H1 (cell line): ENCODE results near the gene GAB3. TPM values are rescaled to one million over a fixed set of nuclear protein-coding genes. Genes with fewer than 3 reads are reported as not detected.

Source experiments
- CTCF ChIA-PET: fragments of 300-600 bp; sonication (Branson Sonifier 250); formaldehyde crosslinking; loops from one replicate; lab custom pipeline; 2021; ENCODE audit not compliant: partially characterized antibody; lab: Charles Lee
- POLR2A ChIA-PET: fragments of 300-600 bp; sonication (Branson Sonifier 250); formaldehyde crosslinking; loops from one replicate; lab custom pipeline; 2021; ENCODE audit warnings: inconsistent platforms; ENCODE audit not compliant: partially characterized antibody; lab: Charles Lee
- DNase-seq, 2 experiments: peaks; one replicate each; pipeline versions ENCODE4 v3.0.0 to v3.0.0-alpha.2; 2010 to 2022; ENCODE audit warnings: low spot score in 2 of 2, low read depth in 1 of 2, mixed read lengths in 1 of 2
- FAIRE-seq: peaks from 2 replicates; lab custom pipeline; 2011; peaks lifted over from hg19 to GRCh38; lab: Jason Lieb, UNC
- H2AFZ ChIP-seq: 2 replicates; pipeline ENCODE4 v1.8.1; 2012; ENCODE audit warnings: low read length, inconsistent platforms
- H2AK5ac ChIP-seq: 2 replicates; pipeline ENCODE4 v1.6.1; 2013; ENCODE audit warnings: low read depth, low read length
- H2BK120ac ChIP-seq: replicated peaks from 2 replicates; pipeline ENCODE3; 2013; ENCODE audit warnings: low read depth, low read length, inconsistent platforms
- H2BK12ac ChIP-seq: 2 replicates; pipeline ENCODE4 v1.6.1; 2013; ENCODE audit warnings: low read depth, low read length
- H2BK15ac ChIP-seq: 2 replicates; pipeline ENCODE4 v1.6.1; 2013; ENCODE audit warnings: low read length
- H2BK20ac ChIP-seq: 2 replicates; pipeline ENCODE4 v1.6.1; 2013; ENCODE audit warnings: low read length
- H2BK5ac ChIP-seq: 2 replicates; pipeline ENCODE4 v1.6.1; 2013; ENCODE audit warnings: low read depth, low read length
- H3K14ac ChIP-seq: 2 replicates; pipeline ENCODE4 v1.6.1; 2013; ENCODE audit warnings: inconsistent platforms; ENCODE audit not compliant: insufficient read length
- H3K18ac ChIP-seq: 2 replicates; pipeline ENCODE4 v1.6.1; 2013; ENCODE audit warnings: low read length; ENCODE audit errors: extremely low read depth
- H3K23ac ChIP-seq: 2 replicates; pipeline ENCODE4 v1.6.1; 2013; ENCODE audit warnings: inconsistent platforms; ENCODE audit not compliant: insufficient read length
- H3K23me2 ChIP-seq: 2 replicates; pipeline ENCODE4 v1.6.1; 2013; ENCODE audit warnings: low read depth, low read length
- H3K27ac ChIP-seq: 2 replicates; pipeline ENCODE4 v1.6.1; 2011; ENCODE audit warnings: low read depth, low read length, inconsistent platforms
- H3K27me3 ChIP-seq, 4 experiments: replicated peaks in 1 of 4; 1 replicate in 1 of 4; 2 replicates in 3 of 4; pipeline versions ENCODE4 v1.6.1 to v1.8.1; 2011 to 2013; ENCODE audit warnings: low read length in 3 of 4, mild to moderate bottlenecking in 3 of 4, inconsistent platforms in 2 of 4, mixed read lengths in 2 of 4, moderate library complexity in 1 of 4; ENCODE audit not compliant: control insufficient read depth in 3 of 4, insufficient read depth in 3 of 4; ENCODE audit errors: extremely low read depth in 1 of 4
- H3K36me3 ChIP-seq, 4 experiments: 2 replicates each; pipeline versions ENCODE4 v1.6.1 to v1.8.1; 2011 to 2013; ENCODE audit warnings: mild to moderate bottlenecking in 4 of 4, low read length in 3 of 4, moderate library complexity in 2 of 4, control low read depth in 1 of 4, inconsistent platforms in 1 of 4; ENCODE audit not compliant: insufficient read depth in 4 of 4, control insufficient read depth in 2 of 4
- H3K4ac ChIP-seq: replicated peaks from 2 replicates; pipeline ENCODE3; 2013; ENCODE audit warnings: low read length, low read depth, mixed read lengths, inconsistent platforms; ENCODE audit not compliant: insufficient read length
- H3K4me1 ChIP-seq, 4 experiments: replicated peaks in 1 of 4; 1 replicate in 1 of 4; 2 replicates in 3 of 4; pipeline versions ENCODE4 v1.6.1 to v1.8.1; 2011 to 2013; ENCODE audit warnings: low read length in 3 of 4, inconsistent platforms in 2 of 4, mixed read lengths in 1 of 4; ENCODE audit not compliant: insufficient read depth in 4 of 4, control insufficient read depth in 3 of 4
- H3K4me2 ChIP-seq, 2 experiments: 2 replicates each; pipeline versions ENCODE4 v1.6.1 to v1.8.1; 2011 to 2013; ENCODE audit warnings: low read depth in 2 of 2, low read length in 2 of 2, control low read depth in 1 of 2, inconsistent platforms in 1 of 2, mild to moderate bottlenecking in 1 of 2; ENCODE audit not compliant: insufficient read depth in 1 of 2
- H3K4me3 ChIP-seq, 4 experiments: fragments of 200-600, 300-600 bp in 1 of 4; sonication (generic), shearing (Covaris generic), sonication (Bioruptor Twin) in 1 of 4; 2 replicates each; pipeline versions ENCODE4 v1.5.1 to v1.8.1; 2011 to 2016; ENCODE audit warnings: low read length in 4 of 4, low read depth in 3 of 4, control low read depth in 2 of 4, inconsistent platforms in 2 of 4, mild to moderate bottlenecking in 2 of 4, mixed read lengths in 1 of 4, moderate library complexity in 1 of 4; ENCODE audit not compliant: insufficient read depth in 2 of 4; ENCODE audit errors: extremely low read depth in 1 of 4
- H3K56ac ChIP-seq: replicated peaks from 2 replicates; pipeline ENCODE3; 2013; ENCODE audit warnings: low read depth, mild to moderate bottlenecking, mixed read lengths, low read length, inconsistent platforms; ENCODE audit not compliant: insufficient read length
- H3K79me1 ChIP-seq: 2 replicates; pipeline ENCODE4 v1.6.1; 2013; ENCODE audit warnings: low read depth, low read length, control low read depth
- H3K79me2 ChIP-seq, 2 experiments: 2 replicates each; pipeline versions ENCODE4 v1.6.1 to v1.8.1; 2012 to 2013; ENCODE audit warnings: low read length in 2 of 2, mild to moderate bottlenecking in 2 of 2, inconsistent platforms in 1 of 2; ENCODE audit not compliant: insufficient read depth in 2 of 2, control insufficient read depth in 1 of 2
- H3K9ac ChIP-seq, 4 experiments: replicated peaks in 1 of 4; 1 replicate in 1 of 4; 2 replicates in 3 of 4; pipeline versions ENCODE4 v1.6.1 to v1.8.1; 2011 to 2013; ENCODE audit warnings: low read depth in 3 of 4, low read length in 3 of 4, control low read depth in 2 of 4, mild to moderate bottlenecking in 2 of 4, moderate library complexity in 2 of 4, inconsistent platforms in 1 of 4; ENCODE audit errors: extremely low read depth in 1 of 4
- H3K9me3 ChIP-seq, 2 experiments: 2 replicates each; pipeline versions ENCODE4 v1.6.1 to v1.8.1; 2012 to 2013; ENCODE audit warnings: mild to moderate bottlenecking in 2 of 2, moderate library complexity in 2 of 2, control low read depth in 1 of 2, inconsistent platforms in 1 of 2, low read depth in 1 of 2, low read length in 1 of 2, mixed read lengths in 1 of 2; ENCODE audit not compliant: insufficient read depth in 2 of 2
- H4K20me1 ChIP-seq, 2 experiments: replicated peaks in 1 of 2; 2 replicates each; pipeline versions ENCODE3 to v1.8.1; 2011 to 2013; ENCODE audit warnings: inconsistent platforms in 2 of 2, low read length in 2 of 2, mild to moderate bottlenecking in 1 of 2; ENCODE audit not compliant: insufficient read depth in 2 of 2, control insufficient read depth in 1 of 2
- H4K5ac ChIP-seq: 2 replicates; pipeline ENCODE4 v1.6.1; 2013; ENCODE audit warnings: low read length, low read depth, mixed read lengths, inconsistent platforms; ENCODE audit not compliant: insufficient read length
- H4K8ac ChIP-seq: 2 replicates; pipeline ENCODE4 v1.8.0; 2013; ENCODE audit warnings: mild to moderate bottlenecking, moderate library complexity, low read length, inconsistent platforms; ENCODE audit not compliant: insufficient read depth; ENCODE audit errors: extremely low read depth
- H4K91ac ChIP-seq: replicated peaks from 2 replicates; pipeline ENCODE3; 2013; ENCODE audit warnings: low read length, mixed read lengths, inconsistent platforms; ENCODE audit not compliant: insufficient read length
- CEBPB ChIP-seq: IDR thresholded peaks from 2 replicates; pipeline ENCODE4 v1.6.1; 2012; ENCODE audit warnings: low read depth, low read length
- CHD1 ChIP-seq: IDR thresholded peaks from 2 replicates; pipeline ENCODE4 v1.6.1; 2012; ENCODE audit warnings: low read depth, low read length, improper control_type of control experiment
- EP300 ChIP-seq, 2 experiments: IDR thresholded peaks; 1 replicate in 1 of 2; 2 replicates in 1 of 2; pipeline ENCODE4 v1.6.1; 2011 to 2012; ENCODE audit warnings: low read depth in 2 of 2, low read length in 2 of 2, mild to moderate bottlenecking in 2 of 2, borderline replicate concordance in 1 of 2, inconsistent platforms in 1 of 2, moderate library complexity in 1 of 2
- GTF2F1 ChIP-seq: IDR thresholded peaks from 2 replicates; pipeline ENCODE4 v1.6.1; 2012; ENCODE audit warnings: low read depth, low read length, improper control_type of control experiment, borderline replicate concordance
- KDM1A ChIP-seq: fragments of 200-600, 300-600 bp; sonication (generic); IDR thresholded peaks from 2 replicates; pipeline ENCODE4 v1.7.1; 2016; ENCODE audit warnings: mild to moderate bottlenecking, low read length, borderline replicate concordance
- MAX ChIP-seq: IDR thresholded peaks from 2 replicates; pipeline ENCODE4 v1.6.1; 2012; ENCODE audit warnings: inconsistent platforms
- NRF1 ChIP-seq: IDR thresholded peaks from 2 replicates; pipeline ENCODE4 v1.6.1; 2011; ENCODE audit warnings: mild to moderate bottlenecking, low read depth, low read length, improper control_type of control experiment
- PHF8 ChIP-seq: fragments of 200-600 bp; sonication (generic); conservative IDR thresholded peaks from 2 replicates; pipeline ENCODE4 v1.7.1; 2012; ENCODE audit warnings: low read depth, mild to moderate bottlenecking, inconsistent platforms, low read length, moderate library complexity
- POU5F1 ChIP-seq: IDR thresholded peaks from 2 replicates; pipeline ENCODE4 v1.6.1; 2011; ENCODE audit warnings: low read depth, mild to moderate bottlenecking, low read length, moderate library complexity
- SIRT6 ChIP-seq: IDR thresholded peaks from one replicate; pipeline ENCODE4 v1.7.1; 2012; ENCODE audit warnings: low read length, inconsistent platforms
- SP2 ChIP-seq: IDR thresholded peaks from 2 replicates; pipeline ENCODE4 v1.6.1; 2012; ENCODE audit warnings: mild to moderate bottlenecking, low read length, inconsistent platforms
- SUZ12 ChIP-seq: fragments of 200-600 bp; sonication (generic); IDR thresholded peaks from 2 replicates; pipeline ENCODE4 v1.6.1; 2012; ENCODE audit warnings: mild to moderate bottlenecking, inconsistent platforms, low read length, moderate library complexity, mixed read lengths
- TBP ChIP-seq: IDR thresholded peaks from 2 replicates; pipeline ENCODE4 v1.6.1; 2011; ENCODE audit warnings: low read depth, low read length, improper control_type of control experiment
- ZNF274 ChIP-seq: IDR thresholded peaks from 2 replicates; pipeline ENCODE4 v1.7.0; 2012; ENCODE audit warnings: low read length, borderline replicate concordance; ENCODE audit errors: extremely low read depth
- WGBS, 2 experiments: shearing (Covaris generic) in 1 of 2; methylation state at CpG; one replicate each; pipeline versions ENCODE4 v1.1.6 to v1.1.7; 2013 to 2015; ENCODE audit warnings: low lambda C conversion rate in 2 of 2, mixed read lengths in 2 of 2, inconsistent platforms in 1 of 2, low coverage in 1 of 2, missing lambda C conversion rate in 1 of 2; ENCODE audit not compliant: insufficient replicate concordance in 2 of 2, insufficient coverage in 1 of 2, insufficient read length in 1 of 2; ENCODE audit errors: extremely low coverage in 1 of 2, missing lambda C conversion rate in 1 of 2; 5-methylcytosine and 5-hydroxymethylcytosine counted together
- polyA plus RNA-seq, 7 experiments: library from polyadenylated mRNA; depleted of rRNA in 3 of 7; stranded (reverse) in 5 of 7; unstranded in 2 of 7; fragments of >200 nt in 5 of 7; fragments of 200-250 nt in 2 of 7; gene quantifications; 1 replicate in 5 of 7; 2 replicates in 1 of 7; 4 replicates in 1 of 7; pipeline versions ENCODE4 v1.2.1 to v1.2.3, GENCODE V29; 2011 to 2013; ENCODE audit warnings: missing spikeins in 2 of 7, mixed read lengths in 2 of 7
- total RNA-seq: library from RNA; stranded (reverse); fragmentation: NEBNext Ultra II Directional; extraction: Animal tissue kit (Norgen Biotek cat#: 25700); gene quantifications from 2 replicates; pipeline ENCODE4 v1.2.1, GENCODE V29; 2021

GAB3 gene
- total and polyA plus RNA-seq, 2 of the 8 experiments (the other 6 are each of a cell fraction or from before 2014, with no cell fraction given) = 0.48 to 1.2 TPM

- FAIRE-seq (no peak), DNase-seq (no peak)
- Histone ChIP-seq H3K79me2 (no peaks in the 10 kb centered on the region), H4K91ac (no peak overlapping the region), H3K23ac (no peak overlapping the region), H3K4me2 (no peak overlapping the region), H4K5ac (no peak overlapping the region), H3K14ac (no peak overlapping the region), H2BK20ac (no peak overlapping the region), H3K4me1 (no peaks in the 10 kb centered on the region), H3K4ac (no peak overlapping the region), H3K79me1 (no peaks in the 10 kb centered on the region), H4K8ac (no peak overlapping the region), H2AFZ (no peak overlapping the region), H2BK12ac (no peak overlapping the region), H3K4me3 (no peak overlapping the region), H3K9ac (no peak overlapping the region), H2BK5ac (no peak overlapping the region), H3K27me3 (no peaks in the 10 kb centered on the region), H3K9me3 (no peaks in the 10 kb centered on the region), H3K56ac (no peak overlapping the region), H3K23me2 (no peaks in the 10 kb centered on the region), H2BK15ac (no peak overlapping the region), H2BK120ac (no peak overlapping the region), H4K20me1 (no peaks in the 10 kb centered on the region), H2AK5ac (no peak overlapping the region), H3K18ac (no peak overlapping the region), H3K27ac (no peak overlapping the region), H3K36me3 (no peaks in the 10 kb centered on the region)
- ChIA-PET POLR2A (no interaction called here), CTCF (interaction anchor here (0.9 to 1.6 kb wide), 4 partner anchors 14 to 141 kb away, joined by 3 to 6 read pairs (median 4); no protein-coding TSS in a partner anchor)
- WGBS, 2 experiments = 82% methylated on average over 5 of the region's 5 CpGs; no CpG with 5 or more reads in 1 of the 2 experiments
- TF ChIP-seq KDM1A (no peak), CEBPB (no peak), POU5F1 (no peak), MAX (no peak), SP2 (no peak), PHF8 (no peak), ZNF274 (no peak), CHD1 (no peak), TBP (no peak), SUZ12 (no peak), SIRT6 (no peak), GTF2F1 (no peak), EP300 (IDR thresholded peaks at IDR 0.05; ENCODE audit: borderline replicate concordance in 1 of 2, low read depth in 2 of 2, low read length in 2 of 2) (no peak), NRF1 (no peak)
Observed at GRCh38 chrX:154732421-154733065, 18.3 kb downstream of the GAB3 start.
